Measurements from ENCODE around the gene NR5A1.

GRCh38 chr9:124477648-124478285 is 29.4 kb downstream of the NR5A1 start:
- TF ChIP-seq CTCF (IDR thresholded peaks at IDR 0.05): no peak
- no peak for TF ChIP-seq POLR2A (IDR thresholded peaks at IDR 0.05)

All from heart left ventricle (tissue), 13 donors.